CD4-positive, alpha-beta T cell treated with Interleukin-21 for 1 hour (primary cell): ENCODE results near the gene MON2.
"Not testable (repeated sequence)": the region's sequence is repeated elsewhere in the genome, so short reads cannot be mapped to it uniquely, and the experiment has no call there.

Experiments
- DNase-seq: peaks from one replicate; pipeline ENCODE4 v3.0.0-alpha.2; 2020

The MON2 gene

GRCh38 chr12:62471734-62472133 is 5.1 kb downstream of the MON2 start:
- DNase-seq: no peak

GRCh38 chr12:62472472-62472871 is 5.8 kb downstream of the MON2 start:
- no peak for DNase-seq

DNA sequence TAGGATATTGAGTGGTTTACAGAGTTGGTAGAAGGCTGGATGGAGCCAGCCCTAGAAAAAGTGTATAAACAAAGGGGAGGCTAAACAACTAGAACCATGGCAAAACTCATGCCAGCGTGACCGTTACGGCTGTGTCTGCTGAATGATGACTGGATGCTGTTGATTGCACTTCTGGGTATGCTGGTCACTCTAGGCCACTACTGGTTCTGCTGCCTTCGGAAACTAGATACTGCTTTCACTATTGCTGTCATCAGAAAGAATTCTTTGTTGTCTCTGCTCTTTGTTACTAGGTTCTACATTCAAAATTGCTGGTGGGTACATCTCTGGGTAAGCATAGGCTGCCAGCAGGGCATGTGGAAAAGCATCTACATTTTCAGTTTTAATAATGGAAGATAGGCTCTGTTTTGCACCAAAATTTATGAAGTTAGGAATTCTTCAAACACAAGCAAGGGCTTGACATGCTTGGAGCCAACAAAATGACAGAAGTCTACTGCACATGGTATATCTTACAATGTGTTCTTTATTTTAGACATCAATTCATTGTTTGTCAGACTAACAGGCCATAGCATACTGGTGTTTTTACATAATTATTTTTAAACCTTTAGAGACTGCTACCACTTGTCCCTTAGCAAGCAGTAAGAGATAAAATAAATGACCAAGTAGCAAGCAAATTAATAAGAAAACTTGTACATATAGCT is 15.4 kb downstream of the MON2 start:
- no peak for DNase-seq

GRCh38 chr12:62482769-62483168 is 16.1 kb downstream of the MON2 start:
- no peak for DNase-seq

DNA sequence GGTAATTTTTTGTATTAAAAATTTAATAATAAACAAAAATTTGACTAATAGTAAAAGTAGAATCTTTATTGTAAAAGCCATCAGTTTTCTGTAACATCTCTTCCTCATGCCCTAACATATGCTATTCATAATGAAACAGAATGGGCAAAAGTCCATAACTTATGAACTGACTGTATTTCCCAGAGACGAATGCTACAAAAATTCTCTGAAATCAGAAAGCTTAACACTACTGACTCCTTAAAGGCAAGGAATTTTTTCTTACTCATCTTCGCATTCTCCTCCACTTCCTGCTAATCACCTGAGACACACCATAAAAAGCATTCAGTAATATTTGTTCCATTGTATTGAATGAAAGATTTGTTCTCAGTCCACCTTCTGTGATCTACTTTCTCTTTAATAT is 17.6 kb downstream of the MON2 start:
- no peak for DNase-seq

- no peak for DNase-seq
Observed at GRCh38 chr12:62505786-62506185, 39.2 kb downstream of the MON2 start.

GRCh38 chr12:62512901-62513300 is 46.3 kb downstream of the MON2 start:
- no peak for DNase-seq

DNA sequence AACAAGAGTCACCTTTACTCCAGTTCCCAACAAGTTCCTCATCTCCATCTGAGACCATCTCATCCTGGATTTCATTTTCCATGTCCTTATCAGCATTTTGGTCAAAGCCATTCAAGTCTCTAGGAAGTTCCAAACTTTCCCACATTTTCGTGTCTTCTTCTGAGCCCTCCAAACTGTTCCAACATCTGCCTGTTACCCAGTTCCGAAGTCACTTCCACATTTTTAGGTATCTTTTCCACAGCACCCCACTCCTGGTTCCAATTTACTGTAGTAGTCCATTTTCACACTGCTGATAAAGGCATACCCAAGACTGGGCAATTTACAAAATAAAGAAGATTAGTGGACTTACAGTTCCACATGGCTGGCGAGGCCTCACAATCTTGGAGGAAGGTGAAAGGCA is 47.5 kb downstream of the MON2 start:
- not testable (repeated sequence) for DNase-seq

- DNase-seq: no peak
Observed at GRCh38 chr12:62516927-62517326, 50.3 kb downstream of the MON2 start.

DNA sequence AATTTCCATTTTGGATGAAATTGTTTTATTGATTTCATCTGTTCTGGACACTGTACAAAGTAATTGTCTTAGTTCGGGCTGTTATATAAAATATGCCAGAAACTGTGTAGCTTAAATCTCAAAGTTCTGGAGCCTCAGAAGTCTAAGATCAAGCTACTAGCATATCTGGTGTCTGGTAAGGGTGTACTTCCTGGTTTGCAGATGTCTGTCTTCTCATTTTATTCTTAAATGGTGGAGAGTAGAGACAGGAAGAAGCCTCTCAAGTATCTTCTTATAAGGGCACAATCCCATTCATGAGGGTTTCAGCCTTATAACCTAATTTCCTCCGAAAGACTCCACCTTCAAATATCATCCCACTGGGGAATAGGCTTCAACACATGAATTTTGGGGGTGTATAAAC is 51.3 kb downstream of the MON2 start:
- no peak for DNase-seq

DNA sequence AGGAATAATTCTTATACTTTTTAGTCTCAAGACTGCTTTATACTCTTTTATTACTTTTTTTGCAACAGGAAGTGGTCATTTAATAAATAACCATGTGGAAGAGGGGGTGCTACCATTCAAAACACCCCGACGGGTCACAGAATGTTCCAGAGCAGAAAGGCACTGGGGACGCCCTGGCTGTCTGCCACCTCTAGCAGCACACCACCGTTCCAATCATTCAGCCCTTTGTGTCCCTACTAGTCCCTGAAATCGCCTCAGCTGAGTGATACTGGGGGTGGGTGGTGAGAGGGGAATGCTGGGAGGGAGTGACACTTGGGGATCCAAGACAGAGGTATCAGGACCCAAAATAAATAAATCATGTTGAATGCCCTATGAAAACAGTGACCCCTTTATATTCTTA is 52.4 kb downstream of the MON2 start:
- DNase-seq: no peak

- DNase-seq: no peak
Observed at GRCh38 chr12:62520361-62520760, 53.7 kb downstream of the MON2 start.

DNA sequence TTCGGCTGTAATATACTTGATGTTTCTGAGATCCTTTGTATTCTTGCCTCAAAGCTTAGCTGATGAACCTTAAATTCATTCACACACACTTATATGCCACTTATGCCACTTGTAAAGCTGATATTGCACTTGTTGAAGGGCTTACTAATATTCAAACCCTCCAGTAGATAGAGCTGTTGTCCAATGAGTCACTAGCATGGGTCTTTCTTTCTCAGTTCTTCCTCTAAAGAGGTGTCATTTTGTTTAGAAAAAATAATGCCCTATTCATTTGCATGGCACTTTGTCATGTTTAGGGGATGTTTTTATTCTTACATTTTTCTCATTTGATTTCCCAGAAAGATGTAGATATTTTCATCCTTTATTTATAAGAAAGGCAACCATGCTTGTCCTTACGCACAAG is 56.4 kb downstream of the MON2 start:
- DNase-seq: no peak

- no peak for DNase-seq
Observed at GRCh38 chr12:62523619-62524018, 57.0 kb downstream of the MON2 start.

DNA sequence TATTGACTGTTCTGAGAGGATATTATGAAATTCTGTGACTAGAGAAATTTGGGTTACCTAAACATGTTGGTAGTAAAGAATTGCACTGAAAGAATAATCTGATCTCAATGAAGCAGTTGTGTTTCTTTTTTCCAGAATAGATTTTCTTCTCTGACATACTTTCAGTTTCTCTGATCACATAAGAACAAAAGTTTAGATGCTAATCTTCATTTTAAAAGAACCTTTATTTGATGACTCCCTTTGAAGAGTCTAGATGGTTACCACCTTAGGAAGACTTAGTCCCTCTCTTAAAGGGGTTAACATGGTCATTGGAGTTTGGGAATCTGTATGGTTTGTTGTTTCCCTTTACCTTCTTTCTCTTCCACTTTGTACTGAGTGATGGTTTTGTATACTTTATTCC is 58.6 kb downstream of the MON2 start:
- DNase-seq: no peak

DNA sequence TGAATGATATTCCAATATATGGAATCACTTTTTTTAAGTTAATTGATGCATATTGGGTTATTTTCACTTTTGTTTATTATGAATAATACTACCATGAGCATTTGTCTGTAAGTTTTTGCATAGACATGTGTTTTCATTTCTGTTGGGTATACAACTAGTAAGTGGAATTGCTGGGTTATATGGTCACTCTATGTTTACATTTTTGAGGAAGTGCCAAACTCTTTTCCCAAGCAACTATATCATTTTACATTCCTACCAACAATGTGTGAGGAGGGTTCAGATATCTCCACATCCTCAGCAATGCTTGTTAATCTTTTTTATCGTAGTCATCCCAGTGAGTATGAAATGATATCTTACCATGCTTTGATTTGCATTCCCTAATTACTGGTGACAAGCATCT is 64.0 kb downstream of the MON2 start:
- no peak for DNase-seq

DNA sequence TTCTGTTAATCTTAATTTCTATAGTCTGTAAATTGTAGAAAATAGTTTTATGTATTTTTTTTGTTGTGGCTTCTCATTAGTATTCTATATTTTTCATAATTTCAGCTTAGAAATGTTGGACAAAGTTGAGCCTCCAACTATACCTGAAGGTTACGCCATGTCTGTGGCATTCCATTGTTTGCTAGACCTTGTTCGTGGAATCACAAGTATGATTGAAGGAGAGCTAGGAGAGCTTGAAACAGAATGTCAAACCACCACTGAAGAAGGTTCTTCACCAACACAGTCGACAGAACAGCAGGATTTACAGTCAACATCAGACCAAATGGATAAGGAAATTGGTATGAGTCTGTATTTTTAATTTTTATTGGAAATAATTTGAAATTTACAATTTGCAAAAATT is 65.7 kb downstream of the MON2 start:
- no peak for DNase-seq

DNA sequence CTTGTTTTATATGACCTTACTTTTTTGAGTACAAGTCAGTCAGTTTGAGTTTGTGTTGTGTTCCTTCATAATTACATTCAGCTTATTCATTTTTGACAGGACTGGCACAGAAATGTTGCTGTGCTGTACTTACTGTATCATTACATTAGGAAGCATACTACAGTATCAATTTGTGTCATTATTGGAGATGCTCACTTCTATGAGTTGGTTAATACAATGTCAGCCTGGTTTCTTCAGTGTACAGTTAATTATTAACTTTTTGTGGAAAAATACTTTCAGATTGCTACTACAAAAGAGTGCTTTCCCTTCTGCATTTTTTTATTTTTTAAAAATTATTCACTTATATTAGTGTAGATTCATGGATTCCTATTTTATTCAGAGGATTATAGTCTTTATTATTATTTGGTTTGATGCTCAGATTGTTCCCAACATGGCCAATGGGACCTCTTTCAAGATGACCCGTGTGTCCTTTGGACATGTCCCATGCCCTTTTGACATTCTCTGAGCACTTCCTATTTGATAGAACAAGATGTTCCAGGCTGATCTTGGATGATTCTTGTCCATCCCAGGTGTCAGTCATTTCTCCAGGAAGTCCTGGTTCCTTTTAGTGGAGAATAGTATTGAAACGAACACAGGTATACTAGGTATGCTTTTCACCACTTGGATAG is 66.6 kb downstream of the MON2 start:
- no peak for DNase-seq

DNA sequence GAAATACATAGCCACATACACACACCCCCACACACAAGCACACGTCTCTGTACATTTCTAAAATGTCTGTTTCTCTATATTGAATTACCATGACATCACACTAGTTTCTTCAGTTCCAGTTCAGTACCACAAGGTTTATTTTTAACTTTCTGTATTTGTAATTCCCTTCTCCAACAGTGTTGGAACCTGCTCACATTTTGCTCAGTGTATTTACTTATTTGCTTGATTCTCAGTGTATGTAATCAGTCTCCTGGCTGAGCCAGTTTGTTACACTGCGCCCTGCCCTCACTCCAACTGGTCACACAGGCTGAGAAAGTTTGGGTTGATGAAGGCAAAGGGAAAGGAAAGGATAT is 67.1 kb downstream of the MON2 start:
- DNase-seq: no peak

GRCh38 chr12:62536546-62536945 is 69.9 kb downstream of the MON2 start:
- DNase-seq: no peak

DNA sequence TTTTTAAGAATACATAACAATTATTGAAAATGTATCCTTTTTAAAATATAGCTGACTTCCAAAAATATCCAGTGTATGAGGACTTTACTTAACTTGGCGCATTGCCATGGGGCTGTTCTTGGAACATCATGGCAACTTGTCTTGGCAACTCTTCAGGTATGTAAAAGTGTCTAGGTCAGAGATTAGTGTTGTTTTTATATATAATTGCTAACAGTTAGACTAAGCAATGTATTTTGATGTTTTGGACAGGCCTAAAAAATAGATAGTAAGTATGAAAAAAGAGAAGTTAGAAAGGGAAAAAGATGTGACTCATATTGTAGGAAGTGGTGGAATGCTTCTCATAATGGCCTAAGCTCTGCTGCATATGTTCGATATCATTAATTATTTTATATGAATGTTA is 70.9 kb downstream of the MON2 start:
- no peak for DNase-seq

- DNase-seq: no peak
Observed at GRCh38 chr12:62540354-62540753, 73.7 kb downstream of the MON2 start.

DNA sequence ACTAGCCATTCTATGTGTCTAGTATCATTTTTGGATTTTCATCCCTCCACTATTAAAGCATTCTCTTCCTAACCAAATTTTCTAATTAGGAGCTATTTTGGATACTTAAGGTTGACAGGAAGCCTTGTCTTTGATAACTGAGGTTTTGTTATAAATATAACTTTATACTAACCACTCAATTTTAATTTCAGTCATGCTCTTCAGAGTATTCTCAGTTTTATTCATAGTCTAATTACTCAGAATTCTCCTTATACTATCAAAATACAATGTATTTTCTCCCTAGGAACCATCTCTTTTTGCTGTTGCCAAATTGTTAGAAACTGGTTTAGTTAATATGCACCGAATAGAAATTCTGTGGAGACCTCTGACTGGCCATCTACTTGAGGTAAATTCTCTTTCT is 76.2 kb downstream of the MON2 start:
- no peak for DNase-seq

DNA sequence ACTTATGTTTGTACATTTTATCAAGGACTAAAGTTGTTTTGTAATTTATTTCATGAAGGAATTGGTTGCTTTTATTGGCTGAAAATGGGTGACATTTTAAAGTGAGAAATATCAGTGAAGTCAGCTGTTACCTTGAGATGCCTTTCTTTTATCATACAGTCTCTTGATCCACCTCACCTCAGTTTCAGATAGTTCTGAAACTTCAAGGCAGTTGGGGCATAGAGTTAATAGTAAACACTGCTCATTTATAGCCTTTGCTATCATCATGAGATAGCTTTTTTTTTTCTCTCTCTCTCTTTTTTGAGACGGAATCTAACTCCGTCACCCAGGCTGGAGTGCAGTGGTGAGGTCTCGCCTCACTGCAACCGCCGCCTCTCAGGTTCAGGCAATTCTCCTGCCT is 76.7 kb downstream of the MON2 start:
- DNase-seq: no peak

- DNase-seq: no peak
Observed at GRCh38 chr12:62543741-62544140, 77.1 kb downstream of the MON2 start.
